ENCODE data around the gene PRPH. TPM values are rescaled to one million over a fixed set of nuclear protein-coding genes. Genes with fewer than 3 reads are reported as not detected.
A peak's percentile ranks its signal among the peaks of the same experiment; 100 is the strongest.

Gene PRPH
- total and polyA plus RNA-seq, 9 of the 15 experiments (the other 6 are each of a cell fraction or from before 2014, with no cell fraction given): 0.27 to 1.9 (median 1.3) TPM; not detected in 1

- TF ChIP-seq BACH1 (tag; IDR thresholded peaks at IDR 0.05): no peak
- TF ChIP-seq ZNF586 (CRISPR knock-in tag; conservative IDR thresholded peaks at IDR 0.05): no peak
- TF ChIP-seq THAP12 (CRISPR knock-in tag; IDR thresholded peaks at IDR 0.05): no peak
- no peak for TF ChIP-seq POLR2B (IDR thresholded peaks at IDR 0.05; ENCODE audit: low read depth, partially characterized antibody)
- no peak for TF ChIP-seq EGR1 (conservative IDR thresholded peaks at IDR 0.05)
- no peak for TF ChIP-seq HNRNPUL1 (IDR thresholded peaks at IDR 0.05; ENCODE audit: low read length)
- no peak for TF ChIP-seq ZNF217 (CRISPR knock-in tag; IDR thresholded peaks at IDR 0.05)
- TF ChIP-seq SRF (CRISPR knock-in tag; IDR thresholded peaks at IDR 0.05): no peak
- TF ChIP-seq HDAC2 (IDR thresholded peaks at IDR 0.05): peak; percentile 76
- no peak for TF ChIP-seq ZNF184 (CRISPR knock-in tag; IDR thresholded peaks at IDR 0.05)
- no peak for TF ChIP-seq THAP7 (CRISPR knock-in tag; IDR thresholded peaks at IDR 0.05)
- TF ChIP-seq CREB3L1 (IDR thresholded peaks at IDR 0.05; ENCODE audit: borderline replicate concordance, low read depth): peak; percentile 68; the same call in 1 of the 2 replicates
- peak; percentile 90 to 92 for TF ChIP-seq RAD21 (CRISPR knock-in tag; conservative IDR thresholded peaks at IDR 0.05 in 1 of 2, IDR thresholded peaks at IDR 0.05 in 1 of 2)
- TF ChIP-seq PKNOX1 (IDR thresholded peaks at IDR 0.05): peak; percentile 31
- no peak for TF ChIP-seq ZNF197 (CRISPR knock-in tag; IDR thresholded peaks at IDR 0.05; ENCODE audit: low read depth)
- no peak for TF ChIP-seq ATF6 (CRISPR knock-in tag; IDR thresholded peaks at IDR 0.05)
- no peak for TF ChIP-seq NELFE (IDR thresholded peaks at IDR 0.05; ENCODE audit: insufficient read depth, insufficient read length)
- 0 out of 2 replicates have a peak, but pooled peaks have one; percentile 17 for TF ChIP-seq ATF3 (IDR thresholded peaks at IDR 0.05)
- no peak for TF ChIP-seq ATF3 (CRISPR knock-in tag; conservative IDR thresholded peaks at IDR 0.05)
- TF ChIP-seq BRD4 (IDR thresholded peaks at IDR 0.05): no peak
- no peak for TF ChIP-seq ZNF174 (CRISPR knock-in tag; IDR thresholded peaks at IDR 0.05)
These were observed 6.5 kb upstream of the PRPH start (continued) for GRCh38 chr12:49288412-49288853.

Measured in K562 (cell line).